Measurements from ENCODE around the gene CACNA2D3. TPM values are rescaled to one million over a fixed set of nuclear protein-coding genes. Genes with fewer than 3 reads are reported as not detected.
A peak's percentile ranks its signal among the peaks of the same experiment; 100 is the strongest.

CACNA2D3 gene
- total RNA-seq, 2 donors from 2014 or later = 0.97 TPM; not detected in 1

GRCh38 chr3:55006244-55006676 lies 883.9 kb downstream of the CACNA2D3 start:
- no peak overlapping the region for H3K9ac ChIP-seq (ENCODE audit: extremely low read depth, low read length, poor library complexity, severe bottlenecking)
- H3K27ac Mint-ChIP-seq = peak overlapping the region; percentile 59
- no peak for TF ChIP-seq CTCF (conservative IDR thresholded peaks at IDR 0.05)
- H3K36me3 Mint-ChIP-seq (ENCODE audit: low read depth) = no peaks in the 10 kb centered on the region
- H3K4me3 ChIP-seq (ENCODE audit: low read length) = no peak overlapping the region
- no peaks in the 10 kb centered on the region for H3K4me1 ChIP-seq (ENCODE audit: control insufficient read depth, insufficient read depth, low read length)
- no peaks in the 10 kb centered on the region for H3K36me3 ChIP-seq (ENCODE audit: control insufficient read depth, insufficient read depth, low read length)
- H3K27me3 ChIP-seq (ENCODE audit: control insufficient read depth, insufficient read depth, low read length, poor library complexity, severe bottlenecking) = no peaks in the 10 kb centered on the region
- peaks cover 11% of the 10 kb centered on the region for H3K4me1 Mint-ChIP-seq
- H3K27me3 Mint-ChIP-seq (ENCODE audit: insufficient read depth) = no peaks in the 10 kb centered on the region
- 53 to 63% methylated on average over 5 to 8 of the region's 8 CpGs for WGBS, 2 experiments (ENCODE audit: insufficient coverage in 1 of 2, insufficient read length in 1 of 2)
- no peaks in the 10 kb centered on the region for H3K9me3 ChIP-seq (ENCODE audit: control insufficient read depth, low read length)
- H3K27ac ChIP-seq (ENCODE audit: low read depth, low read length) = no peak overlapping the region
- peak; percentile 62 for DNase-seq
- peak overlapping the region; percentile 11 for H3K4me3 Mint-ChIP-seq
- H3K9me3 Mint-ChIP-seq = no peaks in the 10 kb centered on the region

- no peaks in the 10 kb centered on the region for H3K36me3 Mint-ChIP-seq (ENCODE audit: low read depth)
- no peak overlapping the region for H3K9ac ChIP-seq (ENCODE audit: extremely low read depth, low read length, poor library complexity, severe bottlenecking)
- DNase-seq = no peak
- H3K27me3 Mint-ChIP-seq (ENCODE audit: insufficient read depth) = no peaks in the 10 kb centered on the region
- H3K4me3 ChIP-seq (ENCODE audit: low read length) = no peak overlapping the region
- H3K9me3 ChIP-seq (ENCODE audit: control insufficient read depth, low read length) = no peaks in the 10 kb centered on the region
- no peaks in the 10 kb centered on the region for H3K36me3 ChIP-seq (ENCODE audit: control insufficient read depth, insufficient read depth, low read length)
- no peaks in the 10 kb centered on the region for H3K27me3 ChIP-seq (ENCODE audit: control insufficient read depth, insufficient read depth, low read length, poor library complexity, severe bottlenecking)
- H3K4me3 Mint-ChIP-seq = no peak overlapping the region
- WGBS, 2 experiments (ENCODE audit: insufficient coverage in 1 of 2, insufficient read length in 1 of 2) = 100% methylated on average over 1 of the region's 1 CpG; no CpG with 5 or more reads in 1 of the 2 experiments
- no peaks in the 10 kb centered on the region for H3K9me3 Mint-ChIP-seq
- peaks cover 11% of the 10 kb centered on the region for H3K4me1 Mint-ChIP-seq
- no peak overlapping the region for H3K27ac ChIP-seq (ENCODE audit: low read depth, low read length)
- no peaks in the 10 kb centered on the region for H3K4me1 ChIP-seq (ENCODE audit: control insufficient read depth, insufficient read depth, low read length)
- H3K27ac Mint-ChIP-seq = no peak overlapping the region
- no peak for TF ChIP-seq CTCF (conservative IDR thresholded peaks at IDR 0.05)
Observed at GRCh38 chr3:55007971-55008370, 885.6 kb downstream of the CACNA2D3 start.

- Histone ChIP-seq H3K4me1 (ENCODE audit: control insufficient read depth, insufficient read depth, low read length) (no peaks in the 10 kb centered on the region), H3K27ac (ENCODE audit: low read depth, low read length) (no peak overlapping the region), H3K4me3 (ENCODE audit: low read length) (no peak overlapping the region), H3K27me3 (ENCODE audit: control insufficient read depth, insufficient read depth, low read length, poor library complexity, severe bottlenecking) (no peaks in the 10 kb centered on the region), H3K9ac (ENCODE audit: extremely low read depth, low read length, poor library complexity, severe bottlenecking) (no peak overlapping the region), H3K36me3 (ENCODE audit: control insufficient read depth, insufficient read depth, low read length) (no peaks in the 10 kb centered on the region), H3K9me3 (ENCODE audit: control insufficient read depth, low read length) (no peaks in the 10 kb centered on the region)
- no peak for TF ChIP-seq CTCF (conservative IDR thresholded peaks at IDR 0.05)
- H3K27me3 Mint-ChIP-seq (ENCODE audit: insufficient read depth) = no peaks in the 10 kb centered on the region
- H3K9me3 Mint-ChIP-seq = no peaks in the 10 kb centered on the region
- DNase-seq = no peak
- peaks cover 11% of the 10 kb centered on the region for H3K4me1 Mint-ChIP-seq
- no peak overlapping the region for H3K27ac Mint-ChIP-seq
- no peaks in the 10 kb centered on the region for H3K36me3 Mint-ChIP-seq (ENCODE audit: low read depth)
- 93 to 97% methylated on average over 4 of the region's 4 CpGs for WGBS, 2 experiments (ENCODE audit: insufficient coverage in 1 of 2, insufficient read length in 1 of 2)
- no peak overlapping the region for H3K4me3 Mint-ChIP-seq
Observed at GRCh38 chr3:55009372-55009771, 887.0 kb downstream of the CACNA2D3 start.

Data from endodermal cell (in vitro differentiated cells).